B cell (primary cell): Measurements from ENCODE around the gene HOXA9.

Source experiments
- EZH2 ChIP-seq: IDR thresholded peaks from 2 replicates; pipeline ENCODE4 v1.6.1; 2012; ENCODE audit warnings: borderline replicate concordance, low read depth, mild to moderate bottlenecking, moderate library complexity, low read length; ENCODE audit not compliant: insufficient read depth, poor library complexity, severe bottlenecking
- TF ChIP-seq, protein P1 (sequence below): fragments of 200-600 bp; IDR thresholded peaks from one replicate; pipeline ENCODE4 v1.8.0; 2022; ENCODE audit warnings: antibody characterized with exemption, mild to moderate bottlenecking

DNA sequence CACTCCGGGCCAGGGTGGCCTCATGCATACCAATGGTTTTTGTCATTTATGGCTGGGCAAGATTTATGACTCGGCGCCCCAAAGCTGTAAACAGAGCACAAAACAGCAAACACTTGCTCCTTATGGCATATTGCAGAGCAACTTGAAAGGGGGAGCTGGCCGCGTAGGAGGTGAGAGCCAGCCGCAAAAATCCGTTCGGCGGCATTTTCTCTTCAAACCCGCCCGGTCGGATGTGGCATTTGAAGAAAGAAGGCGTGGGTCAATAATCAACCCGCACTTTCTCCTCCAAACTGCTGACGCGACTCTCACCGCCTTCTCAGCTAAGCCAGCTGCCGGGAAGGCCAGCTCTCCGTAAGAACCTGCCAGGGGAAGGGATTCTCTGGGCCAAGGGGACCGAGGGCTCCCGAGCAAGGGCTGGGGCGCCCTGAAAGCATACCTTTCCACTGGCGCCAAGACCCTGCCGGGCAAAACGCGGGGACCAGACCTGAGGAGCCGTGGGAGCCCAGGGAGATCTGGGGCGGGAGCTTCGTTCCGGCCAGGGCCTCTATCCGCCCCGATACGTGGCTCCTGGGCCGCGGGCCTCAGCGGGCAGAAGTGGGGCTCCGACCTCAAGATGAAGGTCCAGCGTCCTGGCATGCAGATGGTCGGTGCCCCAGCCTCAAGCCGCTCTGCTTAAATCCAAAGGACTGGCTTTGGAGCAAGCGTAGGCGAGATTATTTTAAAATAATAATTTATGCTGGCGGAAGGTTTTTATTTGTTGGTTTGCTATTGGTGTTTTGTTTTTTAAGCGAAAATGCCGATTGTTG, 49.9 kb downstream of the HOXA9 start:
- TF ChIP-seq, protein P1, sequence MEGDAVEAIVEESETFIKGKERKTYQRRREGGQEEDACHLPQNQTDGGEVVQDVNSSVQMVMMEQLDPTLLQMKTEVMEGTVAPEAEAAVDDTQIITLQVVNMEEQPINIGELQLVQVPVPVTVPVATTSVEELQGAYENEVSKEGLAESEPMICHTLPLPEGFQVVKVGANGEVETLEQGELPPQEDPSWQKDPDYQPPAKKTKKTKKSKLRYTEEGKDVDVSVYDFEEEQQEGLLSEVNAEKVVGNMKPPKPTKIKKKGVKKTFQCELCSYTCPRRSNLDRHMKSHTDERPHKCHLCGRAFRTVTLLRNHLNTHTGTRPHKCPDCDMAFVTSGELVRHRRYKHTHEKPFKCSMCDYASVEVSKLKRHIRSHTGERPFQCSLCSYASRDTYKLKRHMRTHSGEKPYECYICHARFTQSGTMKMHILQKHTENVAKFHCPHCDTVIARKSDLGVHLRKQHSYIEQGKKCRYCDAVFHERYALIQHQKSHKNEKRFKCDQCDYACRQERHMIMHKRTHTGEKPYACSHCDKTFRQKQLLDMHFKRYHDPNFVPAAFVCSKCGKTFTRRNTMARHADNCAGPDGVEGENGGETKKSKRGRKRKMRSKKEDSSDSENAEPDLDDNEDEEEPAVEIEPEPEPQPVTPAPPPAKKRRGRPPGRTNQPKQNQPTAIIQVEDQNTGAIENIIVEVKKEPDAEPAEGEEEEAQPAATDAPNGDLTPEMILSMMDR: no peak
- TF ChIP-seq EZH2: no peak
